Right lobe of liver (tissue), 4 donors: ENCODE data around the gene LCE3C.

Source experiments
- POLR2A ChIP-seq: fragments of 450-650 bp; IDR thresholded peaks from one replicate; pipeline ENCODE4 v1.6.1; 2017; ENCODE audit warnings: antibody characterized with exemption, mild to moderate bottlenecking
- TF ChIP-seq, protein P1 (sequence below), 4 donors: fragments of 200-600 bp in 3 of 4; fragments of 450-650 bp in 1 of 4; IDR thresholded peaks; one replicate each; pipeline versions ENCODE4 v1.5.1 to v1.8.0; 2016 to 2022; ENCODE audit warnings: antibody characterized with exemption in 4 of 4, mild to moderate bottlenecking in 2 of 4
- donor health status: DM: no; HTN: no; CAD: no.
- donor health status: DM: no; HTN: no; CAD: no.
- donor health status: DM: no; HTN: yes; CAD: no.

GRCh38 chr1:152626744-152627143 is 26.7 kb downstream of the LCE3C start:
- TF ChIP-seq, protein P1, sequence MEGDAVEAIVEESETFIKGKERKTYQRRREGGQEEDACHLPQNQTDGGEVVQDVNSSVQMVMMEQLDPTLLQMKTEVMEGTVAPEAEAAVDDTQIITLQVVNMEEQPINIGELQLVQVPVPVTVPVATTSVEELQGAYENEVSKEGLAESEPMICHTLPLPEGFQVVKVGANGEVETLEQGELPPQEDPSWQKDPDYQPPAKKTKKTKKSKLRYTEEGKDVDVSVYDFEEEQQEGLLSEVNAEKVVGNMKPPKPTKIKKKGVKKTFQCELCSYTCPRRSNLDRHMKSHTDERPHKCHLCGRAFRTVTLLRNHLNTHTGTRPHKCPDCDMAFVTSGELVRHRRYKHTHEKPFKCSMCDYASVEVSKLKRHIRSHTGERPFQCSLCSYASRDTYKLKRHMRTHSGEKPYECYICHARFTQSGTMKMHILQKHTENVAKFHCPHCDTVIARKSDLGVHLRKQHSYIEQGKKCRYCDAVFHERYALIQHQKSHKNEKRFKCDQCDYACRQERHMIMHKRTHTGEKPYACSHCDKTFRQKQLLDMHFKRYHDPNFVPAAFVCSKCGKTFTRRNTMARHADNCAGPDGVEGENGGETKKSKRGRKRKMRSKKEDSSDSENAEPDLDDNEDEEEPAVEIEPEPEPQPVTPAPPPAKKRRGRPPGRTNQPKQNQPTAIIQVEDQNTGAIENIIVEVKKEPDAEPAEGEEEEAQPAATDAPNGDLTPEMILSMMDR (IDR thresholded peaks at IDR 0.05) = no peak
- no peak for TF ChIP-seq POLR2A
